ENCODE results near the gene DUOX1.
"Not testable (repeated sequence)": the region's sequence is repeated elsewhere in the genome, so short reads cannot be mapped to it uniquely, and the experiment has no call there.

The DUOX1 gene

GRCh38 chr15:45095661-45096060 lies 34.1 kb upstream of the DUOX1 start:
- no peak for DNase-seq (ENCODE audit: low read depth)
- H3K4me3 ChIP-seq (ENCODE audit: low read length) = no peak overlapping the region
- TF ChIP-seq CTCF (IDR thresholded peaks at IDR 0.05; ENCODE audit: insufficient read depth, low read depth, low read length, missing control alignments) = no peak

GRCh38 chr15:45097466-45097865 lies 32.3 kb upstream of the DUOX1 start:
- TF ChIP-seq CTCF (IDR thresholded peaks at IDR 0.05; ENCODE audit: insufficient read depth, low read depth, low read length, missing control alignments) = no peak
- no peak overlapping the region for H3K4me3 ChIP-seq (ENCODE audit: low read length)
- no peak for DNase-seq (ENCODE audit: low read depth)

- no peak for TF ChIP-seq CTCF (IDR thresholded peaks at IDR 0.05; ENCODE audit: insufficient read depth, low read depth, low read length, missing control alignments)
- no peak for DNase-seq (ENCODE audit: low read depth)
- no peak overlapping the region for H3K4me3 ChIP-seq (ENCODE audit: low read length)
Measured at GRCh38 chr15:45099549-45100165, 30.1 kb upstream of the DUOX1 start.

GRCh38 chr15:45100884-45101625 lies 28.7 kb upstream of the DUOX1 start:
- H3K4me3 ChIP-seq (ENCODE audit: low read length) = no peak overlapping the region
- no peak for TF ChIP-seq CTCF (IDR thresholded peaks at IDR 0.05; ENCODE audit: insufficient read depth, low read depth, low read length, missing control alignments)
- no peak for DNase-seq (ENCODE audit: low read depth)

GRCh38 chr15:45101749-45102148 lies 28.0 kb upstream of the DUOX1 start:
- no peak for DNase-seq (ENCODE audit: low read depth)
- H3K4me3 ChIP-seq (ENCODE audit: low read length) = no peak overlapping the region
- no peak for TF ChIP-seq CTCF (IDR thresholded peaks at IDR 0.05; ENCODE audit: insufficient read depth, low read depth, low read length, missing control alignments)

- no peak for TF ChIP-seq CTCF (IDR thresholded peaks at IDR 0.05; ENCODE audit: insufficient read depth, low read depth, low read length, missing control alignments)
- H3K4me3 ChIP-seq (ENCODE audit: low read length) = no peak overlapping the region
- DNase-seq (ENCODE audit: low read depth) = no peak
Measured at GRCh38 chr15:45102226-45102625, 27.6 kb upstream of the DUOX1 start.

- not testable (repeated sequence) for DNase-seq (ENCODE audit: low read depth); H3K4me3 ChIP-seq (ENCODE audit: low read length)
Measured at GRCh38 chr15:45104170-45104569, 25.6 kb upstream of the DUOX1 start.

Measured in epithelial cell of esophagus (primary cell).